ENCODE results near the gene DPH6.

The DPH6 gene

GRCh38 chr15:35506272-35506870 is 39.6 kb downstream of the DPH6 start:
- Mint-ChIP-seq H3K27ac (peak overlapping the region in 2 of 3 experiments; percentile 48 to 85), H3K9me3 (no peaks in the 10 kb centered on the region), H3K4me3 (no peak overlapping the region), H3K27me3 (ENCODE audit: low read depth) (no peaks in the 10 kb centered on the region), H3K4me1 (peaks cover 18% of the 10 kb centered on the region), H3K36me3 (ENCODE audit: low read depth) (no peaks in the 10 kb centered on the region)
- no peak for TF ChIP-seq CTCF (IDR thresholded peaks at IDR 0.05; ENCODE audit: unreplicated experiment in 3 of 3)

GRCh38 chr15:35505809-35506208 is 40.2 kb downstream of the DPH6 start:
- Mint-ChIP-seq H3K9me3 (no peaks in the 10 kb centered on the region), H3K4me1 (peaks cover 18% of the 10 kb centered on the region), H3K27me3 (ENCODE audit: low read depth) (no peaks in the 10 kb centered on the region), H3K36me3 (ENCODE audit: low read depth) (no peaks in the 10 kb centered on the region), H3K27ac (peak overlapping the region; percentile 79 to 92 (median 88)), H3K4me3 (no peak overlapping the region)
- no peak for TF ChIP-seq CTCF (IDR thresholded peaks at IDR 0.05; ENCODE audit: unreplicated experiment in 3 of 3)

- Mint-ChIP-seq H3K9me3 (no peaks in the 10 kb centered on the region), H3K4me1 (peaks cover 18% of the 10 kb centered on the region), H3K36me3 (ENCODE audit: low read depth) (no peaks in the 10 kb centered on the region), H3K4me3 (no peak overlapping the region), H3K27ac (peak overlapping the region; percentile 79 to 92 (median 88)), H3K27me3 (ENCODE audit: low read depth) (no peaks in the 10 kb centered on the region)
- TF ChIP-seq CTCF (IDR thresholded peaks at IDR 0.05; ENCODE audit: unreplicated experiment in 3 of 3): no peak
Observed at GRCh38 chr15:35505141-35505540, 40.8 kb downstream of the DPH6 start.

- Mint-ChIP-seq H3K4me1 (peaks cover under 1% of the 10 kb centered on the region), H3K4me3 (no peak overlapping the region), H3K9me3 (no peaks in the 10 kb centered on the region), H3K27ac (no peak overlapping the region), H3K36me3 (ENCODE audit: low read depth) (no peaks in the 10 kb centered on the region), H3K27me3 (ENCODE audit: low read depth) (no peaks in the 10 kb centered on the region)
- TF ChIP-seq CTCF (IDR thresholded peaks at IDR 0.05; ENCODE audit: unreplicated experiment in 3 of 3): no peak
Observed at GRCh38 chr15:35499723-35500122, 46.2 kb downstream of the DPH6 start.

- no peak overlapping the region for H3K27ac Mint-ChIP-seq
- H3K27me3 Mint-ChIP-seq (ENCODE audit: low read depth): no peaks in the 10 kb centered on the region
Observed at GRCh38 chr15:35496585-35496984, 49.4 kb downstream of the DPH6 start.

More at GRCh38 chr15:35496585-35496984, 49.4 kb downstream of the DPH6 start:
- no peak for TF ChIP-seq CTCF (IDR thresholded peaks at IDR 0.05; ENCODE audit: unreplicated experiment in 3 of 3)
- peaks cover 4% of the 10 kb centered on the region for H3K4me1 Mint-ChIP-seq
- no peak overlapping the region for H3K4me3 Mint-ChIP-seq
- no peaks in the 10 kb centered on the region for H3K36me3 Mint-ChIP-seq (ENCODE audit: low read depth)
- H3K9me3 Mint-ChIP-seq: no peaks in the 10 kb centered on the region

All from nephron (organoid).